Uterus (tissue), 4 donors: ENCODE results near the gene ACTL6B. TPM values are rescaled to one million over a fixed set of nuclear protein-coding genes. Genes with fewer than 3 reads are reported as not detected.
"Not testable (repeated sequence)": the region's sequence is repeated elsewhere in the genome, so short reads cannot be mapped to it uniquely, and the experiment has no call there.

ENCODE experiments used
- DNase-seq, 2 donors: peaks; one replicate each; pipeline ENCODE4 v3.0.0-alpha.2; 2019 to 2020
- H3K27ac ChIP-seq, 2 donors: fragments of 200-600 bp; sonication (generic); 1 replicate in 1 of 2; 2 replicates in 1 of 2; pipeline ENCODE4 v1.5.1; 2016 to 2018
- H3K27me3 ChIP-seq, 2 donors: fragments of 200-600 bp; sonication (generic); one replicate each; pipeline ENCODE4 v1.5.1; 2018 to 2019; ENCODE audit warnings: control low read depth in 1 of 2
- H3K36me3 ChIP-seq, 2 donors: fragments of 200-600 bp; sonication (generic); one replicate each; pipeline ENCODE4 v1.5.1; 2019; ENCODE audit warnings: control low read depth in 1 of 2
- H3K4me1 ChIP-seq, 2 donors: fragments of 200-600 bp; sonication (generic); one replicate each; pipeline ENCODE4 v1.5.1; 2018 to 2019; ENCODE audit warnings: control low read depth in 1 of 2
- H3K4me3 ChIP-seq, 2 donors: fragments of 200-600 bp; sonication (generic); 1 replicate in 1 of 2; 2 replicates in 1 of 2; pipeline ENCODE4 v1.5.1; 2018 to 2019; ENCODE audit warnings: mild to moderate bottlenecking in 1 of 2
- H3K9me3 ChIP-seq, 2 donors: fragments of 200-600 bp; sonication (generic); one replicate each; pipeline ENCODE4 v1.5.1; 2019; ENCODE audit warnings: control low read depth in 1 of 2
- POLR2A ChIP-seq, 2 donors: fragments of 450-650 bp; IDR thresholded peaks; one replicate each; pipeline ENCODE4 v1.6.1; 2016; ENCODE audit warnings: antibody characterized with exemption in 2 of 2, mild to moderate bottlenecking in 1 of 2, moderate library complexity in 1 of 2
- intact Hi-C: fragments of 100-400 bp; cut with DNase I; formaldehyde crosslinking; loops from one replicate; pipeline ENCODE4 v1.15.1; 2023; ENCODE audit warnings: low total_unique reads
- total RNA-seq, 4 donors: library from RNA; depleted of rRNA in 3 of 4; stranded (reverse); fragments of >200 nt in 3 of 4; gene quantifications; one replicate each; pipeline versions ENCODE4 v1.1.0 to v1.2.4, GENCODE V29; 2014 to 2023
- TF ChIP-seq, protein P1 (sequence below), 4 experiments: fragments of 200-600 bp in 2 of 4; fragments of 450-650 bp in 2 of 4; sonication (generic) in 2 of 4; IDR thresholded peaks; one replicate each; pipeline ENCODE4 v1.5.1; 2016 to 2019; ENCODE audit warnings: antibody characterized with exemption in 4 of 4, mild to moderate bottlenecking in 2 of 4, moderate library complexity in 1 of 4
- donor health status: DM: yes; HTN: yes; CAD: no.

Gene ACTL6B
- total RNA-seq, 4 donors from 2014 or later, result not detected

- no peak for DNase-seq
- Histone ChIP-seq H3K4me3 (no peak overlapping the region), H3K9me3 (no peaks in the 10 kb centered on the region), H3K27me3 (no peaks in the 10 kb centered on the region), H3K36me3 (no peaks in the 10 kb centered on the region), H3K4me1 (no peaks in the 10 kb centered on the region), H3K27ac (no peak overlapping the region)
- intact Hi-C loops, result loop anchor here (10.0 kb wide), 1 partner anchor 85 kb away; the partner anchor contains the start of genes FBXO24 and LRCH4
- TF ChIP-seq, protein P1, sequence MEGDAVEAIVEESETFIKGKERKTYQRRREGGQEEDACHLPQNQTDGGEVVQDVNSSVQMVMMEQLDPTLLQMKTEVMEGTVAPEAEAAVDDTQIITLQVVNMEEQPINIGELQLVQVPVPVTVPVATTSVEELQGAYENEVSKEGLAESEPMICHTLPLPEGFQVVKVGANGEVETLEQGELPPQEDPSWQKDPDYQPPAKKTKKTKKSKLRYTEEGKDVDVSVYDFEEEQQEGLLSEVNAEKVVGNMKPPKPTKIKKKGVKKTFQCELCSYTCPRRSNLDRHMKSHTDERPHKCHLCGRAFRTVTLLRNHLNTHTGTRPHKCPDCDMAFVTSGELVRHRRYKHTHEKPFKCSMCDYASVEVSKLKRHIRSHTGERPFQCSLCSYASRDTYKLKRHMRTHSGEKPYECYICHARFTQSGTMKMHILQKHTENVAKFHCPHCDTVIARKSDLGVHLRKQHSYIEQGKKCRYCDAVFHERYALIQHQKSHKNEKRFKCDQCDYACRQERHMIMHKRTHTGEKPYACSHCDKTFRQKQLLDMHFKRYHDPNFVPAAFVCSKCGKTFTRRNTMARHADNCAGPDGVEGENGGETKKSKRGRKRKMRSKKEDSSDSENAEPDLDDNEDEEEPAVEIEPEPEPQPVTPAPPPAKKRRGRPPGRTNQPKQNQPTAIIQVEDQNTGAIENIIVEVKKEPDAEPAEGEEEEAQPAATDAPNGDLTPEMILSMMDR (IDR thresholded peaks at IDR 0.05), result no peak
- no peak for TF ChIP-seq POLR2A (IDR thresholded peaks at IDR 0.05)
These were observed 13.8 kb upstream of the ACTL6B start for GRCh38 chr7:100670074-100670473.

DNA sequence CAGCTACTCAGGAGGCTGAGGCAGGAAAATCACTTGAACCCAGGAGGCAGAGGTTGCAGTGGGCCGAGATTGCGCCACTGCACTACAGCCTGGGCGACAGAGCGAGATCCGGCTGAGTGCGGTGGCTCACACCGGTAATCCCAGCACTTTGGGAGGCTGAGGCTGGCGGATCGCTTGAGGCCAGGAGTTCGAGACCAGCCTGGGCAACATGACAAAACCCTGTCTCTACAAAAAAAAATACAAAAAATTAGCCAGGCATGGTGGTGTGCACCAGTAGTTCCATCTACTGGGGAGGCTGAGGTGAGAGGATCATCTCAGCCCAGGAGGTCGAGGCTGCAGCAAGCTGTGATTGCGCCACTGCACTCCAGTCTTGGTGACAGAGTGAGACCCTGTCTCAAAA, 12.9 kb upstream of the ACTL6B start:
- H3K36me3 ChIP-seq, H3K27me3 ChIP-seq, H3K9me3 ChIP-seq, intact Hi-C loops, DNase-seq, H3K4me1 ChIP-seq, H3K4me3 ChIP-seq, H3K27ac ChIP-seq: not testable (repeated sequence)

- H3K27ac ChIP-seq, result no peak overlapping the region
- intact Hi-C loops, result no loop called here
These were observed 11.8 kb upstream of the ACTL6B start for GRCh38 chr7:100668069-100668449.

DNA sequence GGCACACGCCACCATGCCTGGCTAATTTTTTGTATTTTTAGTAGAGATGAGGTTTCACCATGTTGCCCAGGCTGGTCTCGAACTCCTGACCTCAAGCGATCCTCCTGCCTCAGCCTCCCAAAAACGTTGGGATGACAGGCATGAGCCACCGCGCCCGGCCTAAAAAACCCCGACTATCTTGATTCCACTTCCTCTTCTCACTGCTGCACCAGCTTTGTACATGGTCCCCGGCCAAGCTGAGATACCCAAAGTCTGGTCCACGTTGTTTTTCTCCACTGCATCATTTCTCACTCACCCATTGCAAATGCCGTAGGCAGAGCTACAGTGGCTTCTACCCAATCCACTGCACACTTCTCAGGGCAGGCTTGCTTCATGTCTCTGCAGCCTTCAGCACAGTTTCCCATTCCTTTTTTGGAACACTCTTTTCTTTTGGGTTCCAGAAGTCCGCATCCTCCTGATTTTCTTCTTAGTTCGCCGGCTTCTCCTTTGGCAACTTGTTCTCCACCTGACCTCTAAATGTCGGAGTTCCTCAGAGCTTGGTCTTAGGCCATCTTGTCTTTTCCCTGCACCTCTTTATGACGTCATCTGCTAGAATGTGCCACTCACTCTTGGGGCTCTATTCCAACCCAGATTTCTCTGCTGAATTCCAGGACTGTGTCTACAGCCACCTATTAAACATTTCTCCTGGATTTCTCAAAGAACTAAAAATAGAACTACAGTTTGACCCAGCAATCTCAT, 11.3 kb upstream of the ACTL6B start:
- H3K4me3 ChIP-seq, result no peak overlapping the region
- no peak overlapping the region for H3K27ac ChIP-seq
- H3K4me1 ChIP-seq, result no peaks in the 10 kb centered on the region
- no peak for TF ChIP-seq POLR2A (IDR thresholded peaks at IDR 0.05)
- TF ChIP-seq, protein P1 (IDR thresholded peaks at IDR 0.05), result no peak
- intact Hi-C loops, result no loop called here
- no peak for DNase-seq
- H3K36me3 ChIP-seq, result no peaks in the 10 kb centered on the region
- no peaks in the 10 kb centered on the region for H3K9me3 ChIP-seq
- H3K27me3 ChIP-seq, result no peaks in the 10 kb centered on the region

More at GRCh38 chr7:100668069-100668449, 11.8 kb upstream of the ACTL6B start:
- no peak overlapping the region for H3K4me3 ChIP-seq
- no peaks in the 10 kb centered on the region for H3K36me3 ChIP-seq
- no peaks in the 10 kb centered on the region for H3K4me1 ChIP-seq
- no peak for DNase-seq
- no peaks in the 10 kb centered on the region for H3K27me3 ChIP-seq
- TF ChIP-seq, protein P1 (IDR thresholded peaks at IDR 0.05), result no peak
- no peak for TF ChIP-seq POLR2A (IDR thresholded peaks at IDR 0.05)
- H3K9me3 ChIP-seq, result no peaks in the 10 kb centered on the region

GRCh38 chr7:100665168-100665726, 9.0 kb upstream of the ACTL6B start:
- Histone ChIP-seq H3K27me3 (no peaks in the 10 kb centered on the region), H3K27ac (no peak overlapping the region), H3K36me3 (no peaks in the 10 kb centered on the region), H3K4me1 (no peaks in the 10 kb centered on the region), H3K9me3 (no peaks in the 10 kb centered on the region), H3K4me3 (no peak overlapping the region)
- intact Hi-C loops, result no loop called here
- no peak for TF ChIP-seq POLR2A (IDR thresholded peaks at IDR 0.05)
- TF ChIP-seq, protein P1 (IDR thresholded peaks at IDR 0.05), result no peak
- DNase-seq, result no peak

DNA sequence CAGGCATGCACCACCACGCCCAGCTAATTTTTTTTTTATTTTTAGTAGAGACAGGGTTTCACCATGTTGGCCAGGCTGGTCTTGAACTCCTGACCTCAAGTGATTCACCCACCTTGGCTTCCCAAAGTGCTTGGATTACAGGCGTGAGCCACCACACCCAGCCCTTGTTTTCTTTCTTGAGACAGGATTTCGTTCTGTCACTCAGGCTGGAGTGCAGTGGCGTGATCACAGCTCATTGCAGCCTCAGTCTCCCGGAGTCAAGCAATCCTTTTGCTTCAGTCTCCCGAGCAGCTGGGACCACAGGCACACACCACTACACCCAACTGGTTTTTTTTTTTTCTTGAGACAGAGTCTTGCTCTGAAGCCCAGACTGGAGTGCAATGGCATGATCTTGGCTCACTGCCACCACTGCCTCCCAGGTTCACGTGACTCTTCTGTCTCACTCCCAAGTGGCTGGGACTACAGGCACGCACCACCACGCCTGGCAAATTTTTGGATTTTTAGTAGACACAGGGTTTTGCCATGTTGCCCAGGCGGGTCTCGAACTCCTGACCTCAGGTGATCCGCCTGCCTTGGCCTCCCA, 6.0 kb upstream of the ACTL6B start:
- H3K27ac ChIP-seq, H3K4me3 ChIP-seq, H3K36me3 ChIP-seq, intact Hi-C loops, DNase-seq, H3K4me1 ChIP-seq, H3K27me3 ChIP-seq, H3K9me3 ChIP-seq: not testable (repeated sequence)
